Breast epithelium (tissue), 4 donors: ENCODE data around the gene RERE. TPM values are rescaled to one million over a fixed set of nuclear protein-coding genes. Genes with fewer than 3 reads are reported as not detected.

Experiments used
- DNase-seq, 2 donors: peaks; one replicate each; pipeline ENCODE4 v3.0.0-alpha.2; 2019; ENCODE audit warnings: low spot score in 2 of 2
- H3K27ac ChIP-seq, 2 donors: fragments of 200-600 bp; sonication (generic) in 1 of 2; one replicate each; pipeline ENCODE4 v1.5.1; 2016 to 2019; ENCODE audit warnings: mild to moderate bottlenecking in 1 of 2
- H3K27me3 ChIP-seq, 2 donors: fragments of 200-600 bp; sonication (generic) in 1 of 2; one replicate each; pipeline versions ENCODE4 v1.5.1 to v1.6.0; 2017 to 2019; ENCODE audit warnings: control low read depth in 1 of 2, mild to moderate bottlenecking in 1 of 2
- H3K36me3 ChIP-seq: fragments of 200-600 bp; one replicate; pipeline ENCODE4 v1.5.1; 2019
- H3K4me1 ChIP-seq, 2 donors: fragments of 200-600 bp; sonication (generic); one replicate each; pipeline ENCODE4 v1.5.1; 2016 to 2019; ENCODE audit warnings: control low read depth in 1 of 2
- H3K4me3 ChIP-seq, 3 donors: fragments of 200-600 bp; sonication (generic); 1 replicate in 2 of 3; 2 replicates in 1 of 3; pipeline ENCODE4 v1.5.1; 2016 to 2019; ENCODE audit warnings: mild to moderate bottlenecking in 3 of 3, moderate library complexity in 2 of 3
- H3K9me3 ChIP-seq, 2 donors: fragments of 200-600 bp; sonication (generic) in 1 of 2; one replicate each; pipeline ENCODE4 v1.5.1; 2016 to 2019; ENCODE audit warnings: control low read depth in 1 of 2
- POLR2A ChIP-seq: fragments of 450-650 bp; IDR thresholded peaks from one replicate; pipeline ENCODE4 v1.6.1; 2016; ENCODE audit warnings: antibody characterized with exemption, mild to moderate bottlenecking, moderate library complexity
- POLR2AphosphoS5 ChIP-seq, 3 donors: sonication (generic); formaldehyde crosslinking; IDR thresholded peaks; one replicate each; pipeline ENCODE4 v1.6.1; 2017; ENCODE audit warnings: antibody characterized with exemption in 3 of 3
- intact Hi-C: fragments of 100-400 bp; cut with DNase I; formaldehyde crosslinking; loops from one replicate; pipeline ENCODE4 v1.15.1; 2023; ENCODE audit warnings: low total_unique reads
- total RNA-seq, 3 donors: library from RNA; depleted of rRNA; stranded (reverse); fragments of >200 nt; gene quantifications; one replicate each; pipeline ENCODE4 v1.1.0, GENCODE V29; 2016
- TF ChIP-seq, protein P1 (sequence below), 3 donors: fragments of 450-650 bp; IDR thresholded peaks; one replicate each; pipeline ENCODE4 v1.5.1; 2016 to 2017; ENCODE audit warnings: antibody characterized with exemption in 3 of 3, mild to moderate bottlenecking in 3 of 3, moderate library complexity in 3 of 3

The RERE gene
- total RNA-seq, 3 donors from 2014 or later, result 65.8 to 166 (median 123) TPM

DNA sequence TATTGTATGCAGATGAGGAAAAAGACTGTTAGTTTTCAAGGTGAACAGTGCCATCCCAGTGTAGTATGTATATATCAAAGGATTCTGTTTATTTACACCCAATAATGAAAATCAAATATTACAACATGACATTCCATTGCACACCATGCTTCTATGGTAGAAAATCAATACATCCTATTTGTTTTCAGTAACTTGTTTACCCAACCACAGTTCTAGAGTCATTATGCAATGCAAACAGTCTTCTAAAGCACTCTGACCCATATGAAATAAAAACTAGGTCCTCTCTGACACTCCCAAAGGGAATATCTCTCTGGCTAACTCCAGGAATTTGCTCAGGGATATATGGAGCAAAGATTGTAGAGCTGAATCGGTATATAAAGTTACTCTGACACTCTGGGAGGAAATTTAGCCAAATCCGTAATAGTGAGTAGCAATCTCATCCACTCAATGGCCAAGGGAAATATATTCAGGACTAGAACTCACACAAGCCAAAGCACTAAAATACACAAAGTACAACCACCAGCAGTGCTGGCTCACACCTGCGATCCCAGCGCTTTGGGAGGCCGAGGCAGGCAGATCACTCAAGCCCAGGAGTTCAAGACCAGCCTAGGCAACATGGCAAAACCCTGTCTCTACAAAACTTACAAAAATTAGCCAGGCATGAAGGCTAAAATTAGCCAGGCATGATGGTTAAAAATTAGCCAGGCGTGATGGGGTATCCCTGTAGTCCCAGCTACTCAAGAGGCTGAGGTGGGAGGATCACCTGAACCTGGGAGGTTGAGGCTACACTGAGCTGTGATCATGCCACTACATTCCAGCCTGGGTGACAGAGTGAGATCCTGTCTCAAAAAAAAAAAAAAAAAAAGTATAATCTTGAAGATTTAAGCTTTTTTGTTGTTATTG, 75.2 kb downstream of the RERE start:
- Histone ChIP-seq H3K27me3 (no peaks in the 10 kb centered on the region), H3K4me1 (no peaks in the 10 kb centered on the region), H3K9me3 (no peaks in the 10 kb centered on the region), H3K4me3 (no peak overlapping the region), H3K27ac (no peak overlapping the region), H3K36me3 (no peaks in the 10 kb centered on the region)
- intact Hi-C loops, result no loop called here
- TF ChIP-seq, protein P1, sequence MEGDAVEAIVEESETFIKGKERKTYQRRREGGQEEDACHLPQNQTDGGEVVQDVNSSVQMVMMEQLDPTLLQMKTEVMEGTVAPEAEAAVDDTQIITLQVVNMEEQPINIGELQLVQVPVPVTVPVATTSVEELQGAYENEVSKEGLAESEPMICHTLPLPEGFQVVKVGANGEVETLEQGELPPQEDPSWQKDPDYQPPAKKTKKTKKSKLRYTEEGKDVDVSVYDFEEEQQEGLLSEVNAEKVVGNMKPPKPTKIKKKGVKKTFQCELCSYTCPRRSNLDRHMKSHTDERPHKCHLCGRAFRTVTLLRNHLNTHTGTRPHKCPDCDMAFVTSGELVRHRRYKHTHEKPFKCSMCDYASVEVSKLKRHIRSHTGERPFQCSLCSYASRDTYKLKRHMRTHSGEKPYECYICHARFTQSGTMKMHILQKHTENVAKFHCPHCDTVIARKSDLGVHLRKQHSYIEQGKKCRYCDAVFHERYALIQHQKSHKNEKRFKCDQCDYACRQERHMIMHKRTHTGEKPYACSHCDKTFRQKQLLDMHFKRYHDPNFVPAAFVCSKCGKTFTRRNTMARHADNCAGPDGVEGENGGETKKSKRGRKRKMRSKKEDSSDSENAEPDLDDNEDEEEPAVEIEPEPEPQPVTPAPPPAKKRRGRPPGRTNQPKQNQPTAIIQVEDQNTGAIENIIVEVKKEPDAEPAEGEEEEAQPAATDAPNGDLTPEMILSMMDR (IDR thresholded peaks at IDR 0.05), result no peak
- TF ChIP-seq POLR2AphosphoS5 (IDR thresholded peaks at IDR 0.05) (no peak), POLR2A (no peak)
- DNase-seq, result no peak

DNA sequence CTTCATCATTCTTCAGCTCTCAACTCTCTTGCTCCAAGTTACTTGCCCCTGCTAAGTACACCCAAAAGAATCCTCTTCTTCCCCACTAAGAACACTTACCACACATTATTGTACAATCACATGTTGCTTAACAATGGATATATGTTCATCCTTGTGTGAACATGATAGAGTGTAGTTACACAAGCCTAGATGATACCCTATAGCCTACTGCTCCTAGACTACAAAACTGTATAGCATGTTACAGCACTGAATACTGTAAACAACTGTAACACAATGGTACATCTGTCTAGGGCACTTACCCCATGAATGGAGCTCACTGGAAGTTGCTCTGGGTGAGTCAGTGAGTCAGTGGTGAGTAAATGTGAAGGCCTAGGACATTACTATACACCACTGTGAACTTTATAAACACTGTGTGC, 77.4 kb downstream of the RERE start:
- TF ChIP-seq POLR2AphosphoS5 (IDR thresholded peaks at IDR 0.05) (no peak), POLR2A (no peak)
- TF ChIP-seq, protein P1 (IDR thresholded peaks at IDR 0.05), result no peak
- intact Hi-C loops, result no loop called here
- Histone ChIP-seq H3K36me3 (no peaks in the 10 kb centered on the region), H3K4me1 (no peaks in the 10 kb centered on the region), H3K27ac (no peak overlapping the region), H3K9me3 (no peaks in the 10 kb centered on the region), H3K27me3 (no peaks in the 10 kb centered on the region), H3K4me3 (no peak overlapping the region)
- DNase-seq, result no peak

DNA sequence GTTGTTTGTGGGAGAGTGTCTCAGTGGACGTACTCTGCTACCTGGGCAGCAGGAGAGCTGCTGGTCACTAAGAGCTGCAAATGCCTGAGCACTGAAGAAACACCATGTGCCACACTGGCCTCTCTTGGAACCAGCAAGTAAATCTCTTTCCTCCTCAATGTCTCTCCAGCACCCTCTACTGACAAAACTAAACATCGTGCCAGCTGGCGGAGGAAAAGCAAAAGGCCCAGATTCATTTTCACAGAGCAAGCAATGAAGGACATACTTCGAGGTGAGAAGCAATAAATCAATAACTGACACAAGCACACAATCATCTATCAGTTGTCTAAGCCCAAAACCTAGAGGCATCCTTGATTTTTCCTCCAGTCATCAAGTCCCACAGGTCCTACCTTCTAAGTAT, 78.1 kb downstream of the RERE start:
- no peak overlapping the region for H3K27ac ChIP-seq
- DNase-seq, result no peak

DNA sequence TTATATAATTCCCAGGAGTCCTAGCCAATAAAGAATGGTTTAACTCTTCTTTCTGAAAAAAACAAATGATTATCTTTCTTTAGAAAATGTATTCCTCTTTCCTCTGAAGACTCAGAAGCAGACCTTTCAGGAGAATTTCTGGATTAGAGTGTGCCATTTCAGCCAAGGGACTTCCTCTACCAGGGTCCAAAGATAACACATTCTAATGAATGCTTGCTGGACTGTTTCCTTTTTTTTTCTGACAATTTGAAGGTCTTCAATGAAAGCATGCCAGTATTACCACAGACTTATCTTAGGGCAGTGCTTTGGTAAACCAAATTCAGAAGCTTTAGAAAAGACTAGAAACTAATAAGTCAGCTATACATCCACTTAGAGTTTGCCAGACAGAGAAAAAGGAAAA, 80.5 kb downstream of the RERE start:
- no peaks in the 10 kb centered on the region for H3K27me3 ChIP-seq
- H3K9me3 ChIP-seq, result no peaks in the 10 kb centered on the region
- no peak for DNase-seq
- H3K4me3 ChIP-seq, result no peak overlapping the region
- no peaks in the 10 kb centered on the region for H3K4me1 ChIP-seq
- TF ChIP-seq POLR2AphosphoS5 (IDR thresholded peaks at IDR 0.05) (no peak), POLR2A (no peak)
- no peaks in the 10 kb centered on the region for H3K36me3 ChIP-seq
- H3K27ac ChIP-seq, result no peak overlapping the region
- intact Hi-C loops, result no loop called here

More for the DNA sequence above, 78.1 kb downstream of the RERE start:
- TF ChIP-seq, protein P1 (IDR thresholded peaks at IDR 0.05), result no peak
- no peak for TF ChIP-seq POLR2A
- no peak for TF ChIP-seq POLR2AphosphoS5 (IDR thresholded peaks at IDR 0.05)
- H3K4me3 ChIP-seq, result no peak overlapping the region
- H3K4me1 ChIP-seq, result no peaks in the 10 kb centered on the region
- H3K36me3 ChIP-seq, result no peaks in the 10 kb centered on the region
- H3K27me3 ChIP-seq, result no peaks in the 10 kb centered on the region
- intact Hi-C loops, result no loop called here
- no peaks in the 10 kb centered on the region for H3K9me3 ChIP-seq

DNA sequence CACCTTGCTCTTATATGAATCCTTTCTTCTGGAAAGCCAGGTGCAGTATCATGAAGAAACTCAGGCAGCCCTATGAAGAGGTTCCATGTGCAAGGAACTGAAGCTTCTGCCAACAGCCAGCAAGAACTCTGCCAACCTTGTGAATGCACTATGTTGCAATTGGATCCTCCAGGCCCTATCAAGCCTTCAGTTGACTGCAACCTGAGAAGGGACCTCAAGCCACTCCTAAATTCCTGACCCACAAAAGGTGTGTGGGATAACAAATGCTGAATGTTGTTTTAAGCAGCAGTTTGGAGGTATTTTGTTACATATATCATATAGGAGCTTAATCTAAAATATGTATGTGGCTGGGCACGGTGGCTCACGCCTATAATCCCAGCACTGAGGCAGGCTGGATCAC, 84.0 kb downstream of the RERE start:
- no peaks in the 10 kb centered on the region for H3K36me3 ChIP-seq
- TF ChIP-seq, protein P1 (IDR thresholded peaks at IDR 0.05), result no peak
- TF ChIP-seq POLR2AphosphoS5 (IDR thresholded peaks at IDR 0.05) (no peak), POLR2A (no peak)
- peaks cover 0 to 5% of the 10 kb centered on the region in 2 donors for H3K9me3 ChIP-seq
- no peaks in the 10 kb centered on the region for H3K27me3 ChIP-seq
- intact Hi-C loops, result no loop called here
- no peak overlapping the region for H3K4me3 ChIP-seq
- H3K27ac ChIP-seq, result no peak overlapping the region
- DNase-seq, result no peak
- H3K4me1 ChIP-seq, result no peaks in the 10 kb centered on the region
